ENCODE measurements around the gene ARL4D. TPM values are rescaled to one million over a fixed set of nuclear protein-coding genes. Genes with fewer than 3 reads are reported as not detected.

The ARL4D gene
- total and polyA plus RNA-seq, 2 donors: 1.7 to 26.8 TPM

- H3K4me1 ChIP-seq (ENCODE audit: control insufficient read depth in 2 of 2, insufficient read depth in 2 of 2, low read length in 2 of 2): peaks cover 5 to 13% of the 10 kb centered on the region in 2 donors
- H3K4me3 ChIP-seq (ENCODE audit: low read length in 2 of 2): no peak overlapping the region
- no peak for DNase-seq (ENCODE audit: low read depth in 6 of 9, low spot score in 9 of 9)
- 96% methylated on average over 28 of the region's 28 CpGs for whole genome bisulfite sequencing
- no peaks in the 10 kb centered on the region for H3K36me3 ChIP-seq (ENCODE audit: control insufficient read depth in 2 of 2, insufficient read depth in 2 of 2, low read length in 1 of 2)
- H3K27ac ChIP-seq (ENCODE audit: low read depth in 1 of 2, low read length in 1 of 2): no peak overlapping the region
- H3K9me3 ChIP-seq (ENCODE audit: control insufficient read depth in 2 of 2, insufficient read depth in 1 of 2, low read length in 1 of 2): no peaks in the 10 kb centered on the region
- H3K27me3 ChIP-seq (ENCODE audit: control insufficient read depth in 2 of 2, insufficient read depth in 1 of 2, low read length in 1 of 2): peaks cover 0 to 5% of the 10 kb centered on the region in 2 donors
These were observed 1.1 kb downstream of the ARL4D start for GRCh38 chr17:43399839-43400328.

- H3K4me1 ChIP-seq (ENCODE audit: control insufficient read depth in 2 of 2, insufficient read depth in 2 of 2, low read length in 2 of 2): peaks cover 5 to 11% of the 10 kb centered on the region in 2 donors
- no peak overlapping the region for H3K27ac ChIP-seq (ENCODE audit: low read depth in 1 of 2, low read length in 1 of 2)
- H3K36me3 ChIP-seq (ENCODE audit: control insufficient read depth in 2 of 2, insufficient read depth in 2 of 2, low read length in 1 of 2): no peaks in the 10 kb centered on the region
- H3K27me3 ChIP-seq (ENCODE audit: control insufficient read depth in 2 of 2, insufficient read depth in 1 of 2, low read length in 1 of 2): peaks cover 0 to 5% of the 10 kb centered on the region in 2 donors
- DNase-seq (ENCODE audit: low read depth in 6 of 9, low spot score in 9 of 9): no peak
- no peak overlapping the region for H3K4me3 ChIP-seq (ENCODE audit: low read length in 2 of 2)
- WGBS: 96% methylated on average over 4 of the region's 4 CpGs
- no peaks in the 10 kb centered on the region for H3K9me3 ChIP-seq (ENCODE audit: control insufficient read depth in 2 of 2, insufficient read depth in 1 of 2, low read length in 1 of 2)
These were observed 2.3 kb downstream of the ARL4D start for GRCh38 chr17:43400943-43401717.

GRCh38 chr17:43402078-43402477, 3.3 kb downstream of the ARL4D start:
- H3K4me1 ChIP-seq (ENCODE audit: control insufficient read depth in 2 of 2, insufficient read depth in 2 of 2, low read length in 2 of 2): peaks cover 5 to 11% of the 10 kb centered on the region in 2 donors
- 95% methylated on average over 6 of the region's 6 CpGs for WGBS
- DNase-seq (ENCODE audit: low read depth in 6 of 9, low spot score in 9 of 9): no peak
- H3K27ac ChIP-seq (ENCODE audit: low read depth in 1 of 2, low read length in 1 of 2): no peak overlapping the region
- H3K36me3 ChIP-seq (ENCODE audit: control insufficient read depth in 2 of 2, insufficient read depth in 2 of 2, low read length in 1 of 2): no peaks in the 10 kb centered on the region
- no peak overlapping the region for H3K4me3 ChIP-seq (ENCODE audit: low read length in 2 of 2)
- peaks cover 0 to 4% of the 10 kb centered on the region in 2 donors for H3K9me3 ChIP-seq (ENCODE audit: control insufficient read depth in 2 of 2, insufficient read depth in 1 of 2, low read length in 1 of 2)
- H3K27me3 ChIP-seq (ENCODE audit: control insufficient read depth in 2 of 2, insufficient read depth in 1 of 2, low read length in 1 of 2): peaks cover 0 to 7% of the 10 kb centered on the region in 2 donors

GRCh38 chr17:43402567-43402966, 3.8 kb downstream of the ARL4D start:
- Histone ChIP-seq H3K27me3 (ENCODE audit: control insufficient read depth in 2 of 2, insufficient read depth in 1 of 2, low read length in 1 of 2) (peaks cover 0 to 10% of the 10 kb centered on the region in 2 donors), H3K27ac (ENCODE audit: low read depth in 1 of 2, low read length in 1 of 2) (no peak overlapping the region), H3K4me3 (ENCODE audit: low read length in 2 of 2) (no peak overlapping the region), H3K36me3 (ENCODE audit: control insufficient read depth in 2 of 2, insufficient read depth in 2 of 2, low read length in 1 of 2) (no peaks in the 10 kb centered on the region), H3K4me1 (ENCODE audit: control insufficient read depth in 2 of 2, insufficient read depth in 2 of 2, low read length in 2 of 2) (peaks cover 5 to 11% of the 10 kb centered on the region in 2 donors), H3K9me3 (ENCODE audit: control insufficient read depth in 2 of 2, insufficient read depth in 1 of 2, low read length in 1 of 2) (peaks cover 0 to 4% of the 10 kb centered on the region in 2 donors)
- 95% methylated on average over 3 of the region's 3 CpGs for WGBS
- no peak for DNase-seq (ENCODE audit: low read depth in 6 of 9, low spot score in 9 of 9)

GRCh38 chr17:43403846-43404245, 5.1 kb downstream of the ARL4D start:
- WGBS: 95% methylated on average over 5 of the region's 5 CpGs
- peaks cover 0 to 5% of the 10 kb centered on the region in 2 donors for H3K4me1 ChIP-seq (ENCODE audit: control insufficient read depth in 2 of 2, insufficient read depth in 2 of 2, low read length in 2 of 2)
- peaks cover 0 to 4% of the 10 kb centered on the region in 2 donors for H3K9me3 ChIP-seq (ENCODE audit: control insufficient read depth in 2 of 2, insufficient read depth in 1 of 2, low read length in 1 of 2)
- no peak for DNase-seq (ENCODE audit: low read depth in 6 of 9, low spot score in 9 of 9)
- peaks cover 0 to 16% of the 10 kb centered on the region in 2 donors for H3K27me3 ChIP-seq (ENCODE audit: control insufficient read depth in 2 of 2, insufficient read depth in 1 of 2, low read length in 1 of 2)
- H3K4me3 ChIP-seq (ENCODE audit: low read length in 2 of 2): no peak overlapping the region
- no peaks in the 10 kb centered on the region for H3K36me3 ChIP-seq (ENCODE audit: control insufficient read depth in 2 of 2, insufficient read depth in 2 of 2, low read length in 1 of 2)
- H3K27ac ChIP-seq (ENCODE audit: low read depth in 1 of 2, low read length in 1 of 2): no peak overlapping the region

GRCh38 chr17:43405861-43406260, 7.1 kb downstream of the ARL4D start:
- Histone ChIP-seq H3K9me3 (ENCODE audit: control insufficient read depth in 2 of 2, insufficient read depth in 1 of 2, low read length in 1 of 2) (peaks cover 0 to 4% of the 10 kb centered on the region in 2 donors), H3K36me3 (ENCODE audit: control insufficient read depth in 2 of 2, insufficient read depth in 2 of 2, low read length in 1 of 2) (no peaks in the 10 kb centered on the region), H3K4me3 (ENCODE audit: low read length in 2 of 2) (no peak overlapping the region), H3K4me1 (ENCODE audit: control insufficient read depth in 2 of 2, insufficient read depth in 2 of 2, low read length in 2 of 2) (no peaks in the 10 kb centered on the region), H3K27ac (ENCODE audit: low read depth in 1 of 2, low read length in 1 of 2) (no peak overlapping the region), H3K27me3 (ENCODE audit: control insufficient read depth in 2 of 2, insufficient read depth in 1 of 2, low read length in 1 of 2) (peaks cover 0 to 12% of the 10 kb centered on the region in 2 donors)
- DNase-seq (ENCODE audit: low read depth in 6 of 9, low spot score in 9 of 9): no peak

- no peak for DNase-seq (ENCODE audit: low read depth in 6 of 9, low spot score in 9 of 9)
These were observed 8.2 kb downstream of the ARL4D start for GRCh38 chr17:43406676-43407645.

GRCh38 chr17:43409131-43409530, 10.3 kb downstream of the ARL4D start:
- Histone ChIP-seq H3K4me1 (ENCODE audit: control insufficient read depth in 2 of 2, insufficient read depth in 2 of 2, low read length in 2 of 2) (no peaks in the 10 kb centered on the region), H3K27me3 (ENCODE audit: control insufficient read depth in 2 of 2, insufficient read depth in 1 of 2, low read length in 1 of 2) (peaks cover 0 to 12% of the 10 kb centered on the region in 2 donors), H3K27ac (ENCODE audit: low read depth in 1 of 2, low read length in 1 of 2) (no peak overlapping the region), H3K9me3 (ENCODE audit: control insufficient read depth in 2 of 2, insufficient read depth in 1 of 2, low read length in 1 of 2) (peaks cover 0 to 4% of the 10 kb centered on the region in 2 donors), H3K36me3 (ENCODE audit: control insufficient read depth in 2 of 2, insufficient read depth in 2 of 2, low read length in 1 of 2) (no peaks in the 10 kb centered on the region), H3K4me3 (ENCODE audit: low read length in 2 of 2) (no peak overlapping the region)
- 93% methylated on average over 3 of the region's 3 CpGs for WGBS
- DNase-seq (ENCODE audit: low read depth in 6 of 9, low spot score in 9 of 9): no peak

More at GRCh38 chr17:43406676-43407645, 8.2 kb downstream of the ARL4D start:
- Histone ChIP-seq H3K27me3 (ENCODE audit: control insufficient read depth in 2 of 2, insufficient read depth in 1 of 2, low read length in 1 of 2) (peaks cover 0 to 12% of the 10 kb centered on the region in 2 donors), H3K4me3 (ENCODE audit: low read length in 2 of 2) (no peak overlapping the region), H3K27ac (ENCODE audit: low read depth in 1 of 2, low read length in 1 of 2) (no peak overlapping the region), H3K9me3 (ENCODE audit: control insufficient read depth in 2 of 2, insufficient read depth in 1 of 2, low read length in 1 of 2) (peaks cover 0 to 4% of the 10 kb centered on the region in 2 donors), H3K36me3 (ENCODE audit: control insufficient read depth in 2 of 2, insufficient read depth in 2 of 2, low read length in 1 of 2) (no peaks in the 10 kb centered on the region), H3K4me1 (ENCODE audit: control insufficient read depth in 2 of 2, insufficient read depth in 2 of 2, low read length in 2 of 2) (no peaks in the 10 kb centered on the region)
- 83% methylated on average over 10 of the region's 10 CpGs for WGBS

All from thymus (tissue), 11 donors.